ENCODE measurements around the gene YPEL4. TPM values are rescaled to one million over a fixed set of nuclear protein-coding genes. Genes with fewer than 3 reads are reported as not detected.
A peak's percentile ranks its signal among the peaks of the same experiment; 100 is the strongest.
"Not testable (repeated sequence)": the region's sequence is repeated elsewhere in the genome, so short reads cannot be mapped to it uniquely, and the experiment has no call there.

YPEL4 gene, protein sequence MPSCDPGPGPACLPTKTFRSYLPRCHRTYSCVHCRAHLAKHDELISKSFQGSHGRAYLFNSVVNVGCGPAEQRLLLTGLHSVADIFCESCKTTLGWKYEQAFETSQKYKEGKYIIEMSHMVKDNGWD
- total RNA-seq (ENCODE audit: low replicate concordance) = 1.4 and 1.7 TPM in 2 replicates

DNA sequence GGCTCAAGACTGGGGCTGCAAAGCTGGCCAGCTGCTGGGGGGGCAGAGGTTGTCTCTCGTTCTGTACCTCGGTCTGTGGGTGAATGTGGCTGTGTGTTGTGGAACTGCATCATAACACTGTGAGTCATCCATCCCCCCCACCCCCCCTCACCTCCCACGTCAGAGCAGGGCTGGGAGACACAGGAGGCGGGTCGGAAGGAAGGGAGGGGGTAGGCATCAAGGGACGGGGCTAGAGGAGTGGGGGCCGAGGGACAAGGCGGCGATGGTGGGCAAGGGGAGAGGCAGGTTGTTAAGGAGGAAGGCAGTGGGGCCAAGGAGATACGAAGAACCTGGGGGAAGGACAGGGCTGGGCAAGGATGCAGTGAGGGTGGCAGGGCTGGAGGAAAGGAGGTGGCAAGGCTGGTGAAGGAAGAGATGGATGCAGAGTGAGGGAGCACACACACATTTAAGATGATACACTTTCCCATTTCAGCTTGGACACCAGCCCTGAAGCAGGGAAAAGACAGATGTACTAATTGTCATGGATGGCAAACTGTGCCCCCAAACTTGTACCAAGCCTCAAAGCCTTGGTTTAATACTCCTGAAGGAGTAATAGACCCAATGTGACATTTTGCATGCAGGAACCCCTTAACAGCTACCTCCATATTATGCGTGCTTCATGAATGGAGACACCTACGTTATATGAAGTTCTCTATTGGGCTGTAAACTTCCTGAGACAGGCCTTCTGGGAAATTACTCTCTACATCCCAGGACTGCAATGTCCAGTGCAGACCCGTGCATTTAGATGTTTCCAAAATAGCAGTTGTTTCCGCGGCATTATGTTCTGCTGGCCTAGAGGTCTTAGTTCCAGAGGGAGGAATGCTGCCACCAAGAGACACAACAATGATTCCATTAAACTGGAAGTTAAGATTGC is at the start of gene YPEL4:
Gene YPEL4, minus strand, starts transcription at position 87 of the 913 bp plus-strand sequence. CDS start 2,805 bp downstream, outside the sequence.
- H3K4me3 ChIP-seq (ENCODE audit: low read depth, low read length) = peak within 1 kb of the TSS; percentile 74
- TF ChIP-seq, protein P1, sequence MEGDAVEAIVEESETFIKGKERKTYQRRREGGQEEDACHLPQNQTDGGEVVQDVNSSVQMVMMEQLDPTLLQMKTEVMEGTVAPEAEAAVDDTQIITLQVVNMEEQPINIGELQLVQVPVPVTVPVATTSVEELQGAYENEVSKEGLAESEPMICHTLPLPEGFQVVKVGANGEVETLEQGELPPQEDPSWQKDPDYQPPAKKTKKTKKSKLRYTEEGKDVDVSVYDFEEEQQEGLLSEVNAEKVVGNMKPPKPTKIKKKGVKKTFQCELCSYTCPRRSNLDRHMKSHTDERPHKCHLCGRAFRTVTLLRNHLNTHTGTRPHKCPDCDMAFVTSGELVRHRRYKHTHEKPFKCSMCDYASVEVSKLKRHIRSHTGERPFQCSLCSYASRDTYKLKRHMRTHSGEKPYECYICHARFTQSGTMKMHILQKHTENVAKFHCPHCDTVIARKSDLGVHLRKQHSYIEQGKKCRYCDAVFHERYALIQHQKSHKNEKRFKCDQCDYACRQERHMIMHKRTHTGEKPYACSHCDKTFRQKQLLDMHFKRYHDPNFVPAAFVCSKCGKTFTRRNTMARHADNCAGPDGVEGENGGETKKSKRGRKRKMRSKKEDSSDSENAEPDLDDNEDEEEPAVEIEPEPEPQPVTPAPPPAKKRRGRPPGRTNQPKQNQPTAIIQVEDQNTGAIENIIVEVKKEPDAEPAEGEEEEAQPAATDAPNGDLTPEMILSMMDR (IDR thresholded peaks at IDR 0.05; ENCODE audit: insufficient read depth, low read length) = no peak
- peak; percentile 76 for DNase-seq (ENCODE audit: low read depth)

DNA sequence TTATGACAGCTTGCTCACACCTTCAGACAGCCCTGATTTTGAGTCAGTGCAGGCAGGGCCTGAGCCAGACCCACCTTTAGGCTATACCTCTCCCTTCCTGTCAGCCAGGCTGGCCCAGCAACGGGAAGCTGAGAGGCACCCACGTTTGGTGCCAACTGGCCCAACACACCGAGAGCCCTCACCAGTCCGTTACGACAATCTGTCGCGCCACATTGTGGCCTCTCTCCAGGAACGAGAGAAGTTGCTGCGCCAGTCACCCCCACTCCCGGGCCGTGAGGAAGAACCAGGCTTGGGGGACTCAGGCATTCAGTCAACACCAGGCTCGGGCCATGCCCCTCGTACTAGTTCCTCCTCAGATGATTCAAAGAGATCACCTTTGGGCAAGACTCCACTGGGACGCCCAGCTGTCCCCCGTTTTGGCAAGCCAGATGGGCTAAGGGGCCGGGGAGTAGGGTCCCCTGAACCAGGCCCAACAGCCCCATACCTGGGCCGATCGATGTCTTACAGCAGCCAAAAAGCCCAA is 49.2 kb upstream of the YPEL4 start:
- no peak overlapping the region for H3K4me3 ChIP-seq (ENCODE audit: low read depth, low read length)
- TF ChIP-seq, protein P1 (IDR thresholded peaks at IDR 0.05; ENCODE audit: insufficient read depth, low read length) = no peak

DNA sequence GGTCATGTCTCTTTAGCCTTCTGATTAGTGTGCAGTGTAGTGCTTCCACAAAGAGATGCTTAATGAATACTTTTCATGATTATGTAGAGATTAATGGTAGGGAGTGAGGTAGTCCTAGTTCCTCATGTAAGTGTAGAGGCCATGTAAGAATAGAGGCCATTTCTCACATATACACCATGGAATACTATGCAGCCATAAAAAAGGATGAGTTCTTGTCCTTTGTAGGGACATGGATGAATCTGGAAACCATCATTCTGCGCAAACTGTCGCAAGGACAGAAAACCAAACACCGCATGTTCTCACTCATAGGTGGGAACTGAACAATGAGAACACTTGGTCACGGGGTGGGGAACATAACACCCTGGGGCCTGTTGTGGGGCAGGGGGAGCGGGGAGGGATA is 40.8 kb upstream of the YPEL4 start:
- not testable (repeated sequence) for DNase-seq (ENCODE audit: low read depth); H3K4me3 ChIP-seq (ENCODE audit: low read depth, low read length)

More for the DNA sequence above, 49.2 kb upstream of the YPEL4 start:
- DNase-seq (ENCODE audit: low read depth) = no peak

DNA sequence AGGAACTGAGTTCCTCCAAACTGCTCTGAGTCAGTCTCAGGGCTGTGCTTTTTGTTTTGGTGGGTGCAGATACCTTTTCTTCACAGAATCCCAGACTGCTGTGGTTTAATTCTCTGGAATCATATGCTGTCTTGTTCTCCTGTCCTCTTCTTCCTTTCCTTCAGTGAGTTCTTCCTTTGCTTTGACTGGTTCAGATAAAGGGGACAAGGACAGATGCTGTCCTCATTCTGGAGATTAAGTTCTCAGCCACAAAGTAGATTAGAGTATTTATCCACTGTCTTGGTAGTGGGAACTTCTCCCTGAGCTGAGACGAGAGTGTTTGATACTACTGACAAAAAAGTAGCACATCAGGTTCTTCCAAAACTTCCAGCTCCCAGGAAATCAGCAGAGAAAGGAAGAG is 31.5 kb upstream of the YPEL4 start:
- no peak overlapping the region for H3K4me3 ChIP-seq (ENCODE audit: low read depth, low read length)
- no peak for DNase-seq (ENCODE audit: low read depth)
- TF ChIP-seq, protein P1 (IDR thresholded peaks at IDR 0.05; ENCODE audit: insufficient read depth, low read length) = no peak

DNA sequence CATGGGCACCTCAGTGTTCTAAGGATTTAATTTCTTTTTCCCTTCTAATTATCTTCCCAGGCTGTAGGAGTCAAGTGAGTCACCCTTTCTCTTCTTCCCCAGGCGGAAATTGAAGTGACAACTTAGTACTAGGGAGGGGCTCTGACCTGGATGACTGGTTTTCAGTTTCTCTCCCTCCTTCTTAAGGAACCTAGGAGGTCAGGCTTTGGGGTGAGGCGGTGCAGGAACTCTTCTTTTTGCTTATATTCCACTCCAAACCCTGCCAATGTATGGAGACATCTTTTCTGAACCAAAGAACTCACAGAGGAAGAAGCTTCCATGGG is 30.8 kb upstream of the YPEL4 start:
- H3K4me3 ChIP-seq (ENCODE audit: low read depth, low read length) = no peak overlapping the region
- no peak for DNase-seq (ENCODE audit: low read depth)
- TF ChIP-seq, protein P1 (IDR thresholded peaks at IDR 0.05; ENCODE audit: insufficient read depth, low read length) = no peak

DNA sequence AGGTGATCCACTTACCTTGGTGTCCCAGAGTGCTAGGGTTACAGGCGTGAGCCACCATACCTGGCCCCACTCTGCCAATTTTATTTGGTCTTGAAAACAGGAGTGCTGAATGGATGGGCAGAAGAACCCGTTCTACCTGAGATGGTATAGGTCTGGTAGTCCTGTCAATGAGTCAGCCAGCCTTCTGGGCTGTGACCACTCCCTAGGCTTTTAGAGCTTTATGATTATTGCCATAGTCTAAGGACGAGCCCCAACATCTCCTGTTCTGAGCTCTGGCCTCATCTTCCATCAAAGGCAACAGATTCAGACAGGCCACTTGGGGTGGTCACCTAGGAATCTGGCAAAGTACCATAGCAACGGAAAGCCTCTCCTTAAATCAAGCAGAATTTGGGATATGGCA is 29.7 kb upstream of the YPEL4 start:
- TF ChIP-seq, protein P1 (IDR thresholded peaks at IDR 0.05; ENCODE audit: insufficient read depth, low read length) = no peak
- H3K4me3 ChIP-seq (ENCODE audit: low read depth, low read length) = no peak overlapping the region
- no peak for DNase-seq (ENCODE audit: low read depth)

DNA sequence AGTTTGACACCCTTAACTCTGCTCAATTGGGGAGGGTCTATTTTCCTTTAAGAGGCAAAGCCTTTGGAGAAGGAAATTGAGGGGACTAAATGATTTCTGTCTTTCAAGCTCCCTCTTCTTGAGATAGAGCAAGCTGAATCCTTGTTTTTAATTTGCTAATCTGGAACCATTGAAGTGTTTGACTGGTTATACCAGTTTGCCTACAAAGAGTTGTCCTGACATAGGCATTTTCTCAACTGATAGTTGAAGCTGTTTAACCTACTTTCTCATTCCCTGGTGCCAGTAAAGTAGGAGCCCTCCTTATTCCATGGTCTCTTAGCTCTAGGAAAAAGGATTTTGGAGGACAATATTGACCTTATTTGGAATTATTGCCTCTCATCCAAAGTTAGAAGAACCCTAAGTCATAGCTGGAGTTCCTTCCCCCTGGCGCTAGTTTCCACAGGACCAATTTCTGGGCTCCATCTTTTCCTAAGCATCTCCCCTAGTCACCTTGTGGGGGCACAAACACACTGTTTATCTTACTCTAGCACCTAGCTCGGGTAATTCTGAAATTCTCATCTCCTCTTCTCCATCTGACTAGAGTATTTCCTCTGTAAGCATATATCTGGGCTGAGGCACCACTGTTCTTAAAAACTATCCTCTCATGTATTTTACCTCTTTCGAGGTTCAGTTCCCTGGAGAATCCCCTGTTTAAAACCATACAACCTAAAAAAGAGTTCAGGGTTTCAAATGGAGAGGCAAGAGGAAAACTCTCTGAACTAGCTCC is 25.6 kb upstream of the YPEL4 start:
- TF ChIP-seq, protein P1 (IDR thresholded peaks at IDR 0.05; ENCODE audit: insufficient read depth, low read length) = no peak
- DNase-seq (ENCODE audit: low read depth) = no peak
- H3K4me3 ChIP-seq (ENCODE audit: low read depth, low read length) = no peak overlapping the region
